HS-27A (cell line): ENCODE results near the gene HSPA14.
"Not testable (repeated sequence)": the region's sequence is repeated elsewhere in the genome, so short reads cannot be mapped to it uniquely, and the experiment has no call there.

ENCODE experiments used
- DNase-seq: peaks from one replicate; pipeline ENCODE4 v3.0.0-alpha.2; 2012; ENCODE audit warnings: low read depth, missing footprints

The HSPA14 gene

GRCh38 chr10:14880229-14880628 lies 42.1 kb downstream of the HSPA14 start:
- DNase-seq: no peak

GRCh38 chr10:14884082-14884481 lies 46.0 kb downstream of the HSPA14 start:
- DNase-seq: no peak

- no peak for DNase-seq
Observed at GRCh38 chr10:14889318-14889717, 51.2 kb downstream of the HSPA14 start.

GRCh38 chr10:14891151-14891550 lies 53.0 kb downstream of the HSPA14 start:
- no peak for DNase-seq

- no peak for DNase-seq
Observed at GRCh38 chr10:14904316-14904732, 66.2 kb downstream of the HSPA14 start.

GRCh38 chr10:14904864-14905263 lies 66.8 kb downstream of the HSPA14 start:
- DNase-seq: no peak

- DNase-seq: no peak
Observed at GRCh38 chr10:14905890-14906289, 67.8 kb downstream of the HSPA14 start.

GRCh38 chr10:14906765-14907164 lies 68.7 kb downstream of the HSPA14 start:
- no peak for DNase-seq

- DNase-seq: not testable (repeated sequence)
Observed at GRCh38 chr10:14907591-14907990, 69.5 kb downstream of the HSPA14 start.

- DNase-seq: no peak
Observed at GRCh38 chr10:14909101-14909500, 71.0 kb downstream of the HSPA14 start.

- DNase-seq: no peak
Observed at GRCh38 chr10:14910953-14911352, 72.8 kb downstream of the HSPA14 start.

GRCh38 chr10:14911801-14912200 lies 73.7 kb downstream of the HSPA14 start:
- DNase-seq: no peak

GRCh38 chr10:14916600-14916999 lies 78.5 kb downstream of the HSPA14 start:
- DNase-seq: no peak

- no peak for DNase-seq
Observed at GRCh38 chr10:14917827-14918226, 79.7 kb downstream of the HSPA14 start.

GRCh38 chr10:14918964-14919363 lies 80.9 kb downstream of the HSPA14 start:
- no peak for DNase-seq
